Spleen (tissue), 11 donors: ENCODE measurements around the gene TLE7. TPM values are rescaled to one million over a fixed set of nuclear protein-coding genes. Genes with fewer than 3 reads are reported as not detected.

Experiments used
- DNase-seq: peaks from one replicate; pipeline ENCODE4 v3.0.0-alpha.2; 2020
- H3K27ac ChIP-seq, 8 donors: fragments of 200-600 bp; sonication (generic) in 7 of 8; 1 replicate in 4 of 8; 2 replicates in 4 of 8; pipeline versions ENCODE4 v1.5.0 to v1.8.0; 2016 to 2021; ENCODE audit warnings: inconsistent platforms in 4 of 8, mild to moderate bottlenecking in 4 of 8, moderate library complexity in 1 of 8
- H3K27me3 ChIP-seq, 7 donors: fragments of 200-600 bp; sonication (generic) in 6 of 7; replicated peaks in 1 of 7; 1 replicate in 4 of 7; 2 replicates in 3 of 7; pipeline versions ENCODE4 v1.5.0 to v1.8.0; 2016 to 2021; ENCODE audit warnings: inconsistent platforms in 3 of 7, mild to moderate bottlenecking in 1 of 7
- H3K36me3 ChIP-seq, 6 donors: fragments of 200-600 bp; sonication (generic) in 5 of 6; 1 replicate in 4 of 6; 2 replicates in 2 of 6; pipeline versions ENCODE4 v1.5.0 to v1.8.0; 2016 to 2021; ENCODE audit warnings: inconsistent platforms in 2 of 6
- H3K4me1 ChIP-seq, 6 donors: fragments of 200-600 bp; sonication (generic) in 5 of 6; 1 replicate in 3 of 6; 2 replicates in 3 of 6; pipeline versions ENCODE4 v1.5.0 to v1.8.0; 2016 to 2021; ENCODE audit warnings: inconsistent platforms in 3 of 6
- H3K4me3 ChIP-seq, 8 donors: fragments of 200-600 bp; sonication (generic) in 7 of 8; 1 replicate in 4 of 8; 2 replicates in 4 of 8; pipeline versions ENCODE4 v1.5.0 to v1.8.0; 2016 to 2021; ENCODE audit warnings: inconsistent platforms in 4 of 8, mild to moderate bottlenecking in 4 of 8, moderate library complexity in 2 of 8
- H3K9me3 ChIP-seq, 8 donors: fragments of 200-600 bp; sonication (generic) in 7 of 8; 1 replicate in 4 of 8; 2 replicates in 4 of 8; pipeline versions ENCODE4 v1.5.0 to v1.8.0; 2016 to 2021; ENCODE audit warnings: inconsistent platforms in 4 of 8
- CTCF ChIP-seq, 11 experiments: fragments of 200-600 bp in 7 of 11; fragments of 450-650 bp in 4 of 11; sonication (generic) in 4 of 11; IDR thresholded peaks in 8 of 11; conservative IDR thresholded peaks in 3 of 11; 1 replicate in 7 of 11; 2 replicates in 4 of 11; pipeline versions ENCODE4 v1.4.0 to v1.8.0; 2016 to 2021; ENCODE audit warnings: antibody characterized with exemption in 11 of 11, inconsistent platforms in 4 of 11, mild to moderate bottlenecking in 1 of 11
- POLR2A ChIP-seq, 3 donors: fragments of 450-650 bp; IDR thresholded peaks; one replicate each; pipeline ENCODE4 v1.5.1; 2017; ENCODE audit warnings: antibody characterized with exemption in 3 of 3, mild to moderate bottlenecking in 1 of 3
- POLR2AphosphoS5 ChIP-seq, 3 donors: sonication (generic); formaldehyde crosslinking; IDR thresholded peaks; one replicate each; pipeline ENCODE4 v1.5.1; 2017; ENCODE audit warnings: antibody characterized with exemption in 3 of 3
- WGBS, 5 donors: extraction: QIAGEN DNeasy Blood & Tissue Kit in 3 of 5; methylation state at CpG; one replicate each; pipeline versions ENCODE4 v1.1.5 to v1.1.7; 2013 to 2018; 5-methylcytosine and 5-hydroxymethylcytosine counted together
- intact Hi-C: fragments of 100-400 bp; cut with DNase I; formaldehyde crosslinking; loops from one replicate; pipeline ENCODE4 v1.15.0; 2023; ENCODE audit warnings: low total_unique reads
- polyA plus RNA-seq, 3 donors: library from polyadenylated mRNA; stranded (reverse); fragments of 200-250 nt; gene quantifications; one replicate each; pipeline ENCODE4 v1.2.1, GENCODE V29; 2013
- total RNA-seq, 7 donors: library from RNA; depleted of rRNA in 3 of 7; stranded (reverse); fragments of >200 nt in 3 of 7; fragmentation: NEBNext Ultra II Directional in 4 of 7; extraction: Animal tissue kit (Norgen Biotek cat#: 25700) in 4 of 7; gene quantifications; one replicate each; pipeline versions ENCODE4 v1.1.0 to v1.2.1, GENCODE V29; 2016 to 2021
- donor health status: healthy with polysubstance abuse.
- donor health status: DM: no; HTN: no; CAD: no; lungs with moderate emphysema.
- donor health status: DM: no; HTN: no; CAD: no.
- donor health status: Bipolar disorder and iron deficiency.
- donor health status: healthy.
- donor health status: DM: no; HTN: no; CAD: no.
- donor health status: DM: yes; HTN: yes; CAD: no.

Gene TLE7
- total and polyA plus RNA-seq, 10 donors, result not detected

GRCh38 chr16:71441348-71442050, 355 bp downstream of the TLE7 start:
- Histone ChIP-seq H3K9me3 (peaks cover 4 to 56% (median 48%) of the 10 kb centered on the region in 8 donors), H3K27ac (no peak overlapping the region), H3K4me1 (no peaks in the 10 kb centered on the region), H3K4me3 (peak overlapping the region in 1 of 8 donors; percentile 13), H3K27me3 (peaks cover 0 to 42% (median 0%) of the 10 kb centered on the region in 7 donors), H3K36me3 (no peaks in the 10 kb centered on the region)
- DNase-seq, result no peak
- TF ChIP-seq CTCF (IDR thresholded peaks at IDR 0.05 in 8 of 11, conservative IDR thresholded peaks at IDR 0.05 in 3 of 11), result peak in 7 of 11 experiments; percentile 14 to 62 (median 47)
- TF ChIP-seq POLR2AphosphoS5 (IDR thresholded peaks at IDR 0.05), result no peak
- no peak for TF ChIP-seq POLR2A (IDR thresholded peaks at IDR 0.05)
- intact Hi-C loops, result no loop called here
- WGBS, 5 donors, result 35 to 71% (median 42%) methylated on average over 21 to 71 of the region's 71 CpGs

GRCh38 chr16:71440669-71441347, 1.0 kb downstream of the TLE7 start:
- H3K4me3 ChIP-seq, result no peak overlapping the region
- H3K4me1 ChIP-seq, result no peaks in the 10 kb centered on the region
- H3K9me3 ChIP-seq, result peaks cover 0 to 49% (median 41%) of the 10 kb centered on the region in 8 donors
- intact Hi-C loops, result no loop called here
- TF ChIP-seq POLR2A (IDR thresholded peaks at IDR 0.05) (no peak), POLR2AphosphoS5 (IDR thresholded peaks at IDR 0.05) (no peak), CTCF (IDR thresholded peaks at IDR 0.05 in 8 of 11, conservative IDR thresholded peaks at IDR 0.05 in 3 of 11) (no peak)
- peaks cover 0 to 47% (median 0%) of the 10 kb centered on the region in 7 donors for H3K27me3 ChIP-seq
- WGBS, 5 donors, result 58 to 77% (median 61%) methylated on average over 25 of the region's 25 CpGs
- no peak overlapping the region for H3K27ac ChIP-seq
- no peaks in the 10 kb centered on the region for H3K36me3 ChIP-seq
- DNase-seq, result no peak

- H3K9me3 ChIP-seq, result peaks cover 0 to 36% (median 28%) of the 10 kb centered on the region in 8 donors
- H3K27me3 ChIP-seq, result peaks cover 0 to 47% (median 0%) of the 10 kb centered on the region in 7 donors
- intact Hi-C loops, result no loop called here
- no peak overlapping the region for H3K4me3 ChIP-seq
- WGBS, 5 donors, result 28 to 44% (median 32%) methylated on average over 3 of the region's 3 CpGs
- no peak for DNase-seq
- no peaks in the 10 kb centered on the region for H3K4me1 ChIP-seq
- no peaks in the 10 kb centered on the region for H3K36me3 ChIP-seq
- no peak overlapping the region for H3K27ac ChIP-seq
- no peak for TF ChIP-seq POLR2A (IDR thresholded peaks at IDR 0.05)
- TF ChIP-seq CTCF (IDR thresholded peaks at IDR 0.05 in 8 of 11, conservative IDR thresholded peaks at IDR 0.05 in 3 of 11), result no peak
- no peak for TF ChIP-seq POLR2AphosphoS5 (IDR thresholded peaks at IDR 0.05)
Observed at GRCh38 chr16:71439523-71439922, 2.3 kb downstream of the TLE7 start.

- 72 to 84% (median 79%) methylated on average over 7 of the region's 7 CpGs for whole genome bisulfite sequencing, 5 donors
- intact Hi-C loops, result no loop called here
- Histone ChIP-seq H3K9me3 (peaks cover 0 to 6% (median 2%) of the 10 kb centered on the region in 8 donors), H3K27ac (no peak overlapping the region), H3K36me3 (no peaks in the 10 kb centered on the region), H3K4me1 (no peaks in the 10 kb centered on the region), H3K4me3 (no peak overlapping the region), H3K27me3 (peaks cover 0 to 54% (median 0%) of the 10 kb centered on the region in 7 donors)
- peak; percentile 22 for DNase-seq
- TF ChIP-seq POLR2AphosphoS5 (IDR thresholded peaks at IDR 0.05) (no peak), CTCF (IDR thresholded peaks at IDR 0.05 in 8 of 11, conservative IDR thresholded peaks at IDR 0.05 in 3 of 11) (no peak), POLR2A (IDR thresholded peaks at IDR 0.05) (no peak)
Observed at GRCh38 chr16:71436473-71436872, 5.4 kb downstream of the TLE7 start.
